ENCODE results near the gene GABRB3. TPM values are rescaled to one million over a fixed set of nuclear protein-coding genes. Genes with fewer than 3 reads are reported as not detected.

Gene GABRB3
- total and polyA plus RNA-seq, 2 donors (not counting 3 experiments of a cell fraction or from before 2014, with no cell fraction given) = 0.03 TPM; not detected in 1

DNA sequence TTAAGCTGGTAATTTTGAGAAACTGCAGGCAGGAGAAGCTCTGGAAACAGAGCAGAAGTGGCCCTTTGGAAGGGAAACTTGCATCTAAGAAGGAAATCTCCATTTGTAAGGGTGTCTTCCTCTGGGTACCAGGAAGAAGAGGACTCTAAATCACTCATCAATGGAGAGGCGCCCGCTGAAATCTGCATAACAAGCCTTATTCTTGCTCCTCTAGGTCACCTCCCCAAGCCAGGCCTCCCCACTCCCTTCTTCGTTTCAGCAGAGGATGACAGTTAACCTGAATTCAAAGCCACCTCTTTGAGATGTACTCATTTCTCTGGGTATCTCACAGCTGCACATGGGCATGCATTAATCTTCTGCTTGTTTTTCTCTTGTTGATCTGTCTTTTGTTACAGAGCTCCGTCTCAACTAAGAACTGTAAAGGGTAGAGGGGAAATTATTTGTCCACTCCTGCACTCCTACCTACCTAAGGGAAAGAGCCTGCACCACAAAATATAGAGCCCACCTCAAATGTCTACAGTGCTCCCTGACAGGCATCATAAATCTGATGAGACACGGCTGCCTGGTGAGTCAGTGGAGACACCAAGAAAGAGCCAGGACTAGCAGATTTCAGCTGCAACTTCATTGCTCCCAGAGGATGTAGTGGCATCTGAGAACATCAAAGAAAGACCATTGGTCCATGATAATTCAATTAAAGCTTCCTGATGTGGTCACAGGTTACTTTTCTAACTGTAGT, 51.5 kb downstream of the GABRB3 start:
- no peaks in the 10 kb centered on the region for H3K27me3 ChIP-seq (ENCODE audit: control insufficient read depth in 2 of 2, insufficient read depth in 2 of 2, low read length in 2 of 2)
- no peaks in the 10 kb centered on the region for H3K36me3 ChIP-seq (ENCODE audit: control insufficient read depth in 2 of 2, extremely low read depth in 1 of 2, insufficient read depth in 2 of 2, low read length in 2 of 2)
- H4K20me1 ChIP-seq (replicated peaks; ENCODE audit: control insufficient read depth, extremely low read depth, insufficient read depth, low read length) = no peaks in the 10 kb centered on the region
- DNase-seq (ENCODE audit: low read depth, low spot score) (no peak), FAIRE-seq (no peak)
- H3K4me1 ChIP-seq (ENCODE audit: control insufficient read depth, extremely low read depth, insufficient read depth, low read length) = no peaks in the 10 kb centered on the region
- intact Hi-C loops (cut with micrococcal nuclease) = no loop called here
- H3K9me3 ChIP-seq (replicated peaks; ENCODE audit: control insufficient read depth, insufficient read depth, low read length) = peaks cover 2% of the 10 kb centered on the region
- H2AFZ ChIP-seq (ENCODE audit: low read depth, low read length) = no peak overlapping the region
- TF ChIP-seq POLR2AphosphoS5 (IDR thresholded peaks at IDR 0.05; ENCODE audit: insufficient read depth, low read depth, low read length) = no peak
- no peak for TF ChIP-seq GATA2 (IDR thresholded peaks at IDR 0.05; ENCODE audit: insufficient read depth, insufficient read length, low read depth, low read length)
- TF ChIP-seq, protein P1, sequence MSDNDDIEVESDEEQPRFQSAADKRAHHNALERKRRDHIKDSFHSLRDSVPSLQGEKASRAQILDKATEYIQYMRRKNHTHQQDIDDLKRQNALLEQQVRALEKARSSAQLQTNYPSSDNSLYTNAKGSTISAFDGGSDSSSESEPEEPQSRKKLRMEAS (IDR thresholded peaks at IDR 0.05; ENCODE audit: insufficient read depth, insufficient read length) = no peak
- TF ChIP-seq FOS (IDR thresholded peaks at IDR 0.05; ENCODE audit: borderline replicate concordance, insufficient read depth, low read length) = no peak
- TF ChIP-seq JUN (IDR thresholded peaks at IDR 0.05; ENCODE audit: borderline replicate concordance, insufficient read depth, insufficient read length, low read depth) = no peak
- TF ChIP-seq POLR2A (IDR thresholded peaks at IDR 0.05; ENCODE audit: low read depth, low read length) = no peak
- TF ChIP-seq, protein P2, sequence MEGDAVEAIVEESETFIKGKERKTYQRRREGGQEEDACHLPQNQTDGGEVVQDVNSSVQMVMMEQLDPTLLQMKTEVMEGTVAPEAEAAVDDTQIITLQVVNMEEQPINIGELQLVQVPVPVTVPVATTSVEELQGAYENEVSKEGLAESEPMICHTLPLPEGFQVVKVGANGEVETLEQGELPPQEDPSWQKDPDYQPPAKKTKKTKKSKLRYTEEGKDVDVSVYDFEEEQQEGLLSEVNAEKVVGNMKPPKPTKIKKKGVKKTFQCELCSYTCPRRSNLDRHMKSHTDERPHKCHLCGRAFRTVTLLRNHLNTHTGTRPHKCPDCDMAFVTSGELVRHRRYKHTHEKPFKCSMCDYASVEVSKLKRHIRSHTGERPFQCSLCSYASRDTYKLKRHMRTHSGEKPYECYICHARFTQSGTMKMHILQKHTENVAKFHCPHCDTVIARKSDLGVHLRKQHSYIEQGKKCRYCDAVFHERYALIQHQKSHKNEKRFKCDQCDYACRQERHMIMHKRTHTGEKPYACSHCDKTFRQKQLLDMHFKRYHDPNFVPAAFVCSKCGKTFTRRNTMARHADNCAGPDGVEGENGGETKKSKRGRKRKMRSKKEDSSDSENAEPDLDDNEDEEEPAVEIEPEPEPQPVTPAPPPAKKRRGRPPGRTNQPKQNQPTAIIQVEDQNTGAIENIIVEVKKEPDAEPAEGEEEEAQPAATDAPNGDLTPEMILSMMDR (IDR thresholded peaks at IDR 0.05; ENCODE audit: extremely low read depth in 1 of 2, insufficient read depth in 1 of 2, low read depth in 1 of 2, low read length in 2 of 2) = no peak
- TF ChIP-seq EZH2 (IDR thresholded peaks at IDR 0.05; ENCODE audit: borderline replicate concordance, low read depth, low read length, severe bottlenecking) = no peak
- TF ChIP-seq MYC (IDR thresholded peaks at IDR 0.05; ENCODE audit: low read depth, low read length) = no peak
- H3K9ac ChIP-seq (replicated peaks; ENCODE audit: extremely low read depth, insufficient read depth, low read length) = no peak overlapping the region
- H3K27ac ChIP-seq (ENCODE audit: insufficient read depth, low read depth, low read length) = no peak overlapping the region
- H3K79me2 ChIP-seq (ENCODE audit: control insufficient read depth, insufficient read depth, low read length) = no peaks in the 10 kb centered on the region
- H3K4me3 ChIP-seq (replicated peaks in 1 of 3; ENCODE audit: insufficient read depth in 1 of 3, low read depth in 1 of 3, low read length in 3 of 3) = no peak overlapping the region
- BruUV-seq (replicated peaks) = no TSS peak
- no peak overlapping the region for H3K4me2 ChIP-seq (ENCODE audit: insufficient read depth, low read length)
- CTCF ChIA-PET = interaction anchor here (0.6 kb wide), 1 partner anchor 21 kb away, joined by 3 read pairs; no protein-coding TSS in a partner anchor
- POLR2A ChIA-PET = no interaction called here
- no peaks in the 10 kb centered on the region for H3K9me1 ChIP-seq (replicated peaks; ENCODE audit: control insufficient read depth, extremely low read depth, insufficient read depth, low read length)
- dilution Hi-C loops (cut with MboI; ENCODE audit: extremely low pct_ligation_motif_present, low sequenced_read_pairs) = no loop called here

Measured in endothelial cell of umbilical vein (primary cell).